HUES6 (cell line): Measurements from ENCODE around the gene PRSS56.

Experiments
- H3K27ac ChIP-seq: 2 replicates; pipeline ENCODE4 v1.7.0; 2013; ENCODE audit warnings: low read depth, mild to moderate bottlenecking, low read length, inconsistent platforms
- H3K27me3 ChIP-seq: 2 replicates; pipeline ENCODE4 v1.6.1; 2013; ENCODE audit warnings: low read length; ENCODE audit not compliant: control insufficient read depth, insufficient read depth
- H3K36me3 ChIP-seq: 2 replicates; pipeline ENCODE4 v1.6.1; 2013; ENCODE audit warnings: low read length; ENCODE audit not compliant: control insufficient read depth, insufficient read depth
- H3K4me1 ChIP-seq: 2 replicates; pipeline ENCODE4 v1.6.1; 2013; ENCODE audit warnings: low read length; ENCODE audit not compliant: control insufficient read depth, insufficient read depth
- H3K4me3 ChIP-seq: 2 replicates; pipeline ENCODE4 v1.5.1; 2013; ENCODE audit warnings: low read depth, low read length
- H3K9ac ChIP-seq: one replicate; pipeline ENCODE4 v1.6.1; 2013; ENCODE audit warnings: mild to moderate bottlenecking, low read length
- H3K9me3 ChIP-seq: 2 replicates; pipeline ENCODE4 v1.6.1; 2013; ENCODE audit warnings: low read depth, low read length; ENCODE audit not compliant: control insufficient read depth, insufficient read depth

The PRSS56 gene

GRCh38 chr2:232539298-232540231 is 19.4 kb downstream of the PRSS56 start, which contains the start of gene CHRNG:
Gene CHRNG, plus strand, starts transcription at chr2:232539692. Its CDS starts 56 bp downstream, at chr2:232539748.
- no peaks in the 10 kb centered on the region for H3K36me3 ChIP-seq
- H3K4me3 ChIP-seq, result no peak within 1 kb of the TSS
- H3K27ac ChIP-seq, result no peak within 1 kb of the TSS
- H3K9me3 ChIP-seq, result peaks cover 8% of the 10 kb centered on the region
- H3K4me1 ChIP-seq, result peaks cover 23% of the 10 kb centered on the region
- no peak within 1 kb of the TSS for H3K9ac ChIP-seq
- H3K27me3 ChIP-seq, result no peaks in the 10 kb centered on the region

DNA sequence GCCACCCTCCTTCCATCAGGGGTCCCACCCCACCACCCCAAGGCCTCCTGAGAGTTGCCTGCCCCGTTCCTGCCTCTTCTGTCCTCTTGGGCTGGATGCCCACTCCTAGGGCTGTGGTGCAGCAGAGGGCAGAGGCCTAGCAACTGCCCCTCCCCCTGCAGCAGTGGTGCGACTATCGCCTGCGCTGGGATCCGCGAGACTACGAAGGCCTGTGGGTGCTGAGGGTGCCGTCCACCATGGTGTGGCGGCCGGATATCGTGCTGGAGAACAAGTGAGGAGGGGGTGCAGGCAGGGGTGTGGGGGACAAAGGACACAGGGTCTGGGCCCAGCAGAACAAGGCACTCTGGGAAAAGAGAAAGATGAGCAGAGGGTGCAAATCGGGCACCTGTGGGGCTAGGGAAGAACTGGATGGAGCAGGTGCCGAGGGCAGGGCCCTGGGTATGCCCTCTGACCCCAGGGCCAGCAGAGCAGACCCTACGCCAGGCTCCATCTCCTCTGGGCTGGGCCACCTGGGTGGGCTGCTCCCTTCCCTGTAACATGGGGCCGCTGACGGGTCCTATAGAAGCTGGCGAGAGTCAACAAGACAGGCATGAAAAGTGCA is 20.4 kb downstream of the PRSS56 start:
- H3K27ac ChIP-seq, result no peak overlapping the region
- H3K9ac ChIP-seq, result no peak overlapping the region
- no peak overlapping the region for H3K4me3 ChIP-seq
- no peaks in the 10 kb centered on the region for H3K27me3 ChIP-seq
- H3K4me1 ChIP-seq, result peaks cover 23% of the 10 kb centered on the region
- H3K36me3 ChIP-seq, result no peaks in the 10 kb centered on the region; the same call in 1 of the 2 replicates
- peaks cover 8% of the 10 kb centered on the region for H3K9me3 ChIP-seq

GRCh38 chr2:232541195-232541960 is 21.2 kb downstream of the PRSS56 start:
- H3K27ac ChIP-seq, result no peak overlapping the region
- no peak overlapping the region for H3K9ac ChIP-seq
- no peak overlapping the region for H3K4me3 ChIP-seq
- peaks cover 23% of the 10 kb centered on the region for H3K4me1 ChIP-seq
- no peaks in the 10 kb centered on the region for H3K27me3 ChIP-seq
- no peaks in the 10 kb centered on the region; the same call in 1 of the 2 replicates for H3K36me3 ChIP-seq
- peaks cover 3% of the 10 kb centered on the region for H3K9me3 ChIP-seq

GRCh38 chr2:232541961-232542714 is 21.9 kb downstream of the PRSS56 start:
- H3K9ac ChIP-seq, result no peak overlapping the region
- H3K9me3 ChIP-seq, result no peaks in the 10 kb centered on the region
- H3K4me3 ChIP-seq, result no peak overlapping the region
- H3K36me3 ChIP-seq, result peaks cover 6% of the 10 kb centered on the region; the same call in 1 of the 2 replicates
- H3K4me1 ChIP-seq, result peaks cover 23% of the 10 kb centered on the region
- H3K27ac ChIP-seq, result no peak overlapping the region
- H3K27me3 ChIP-seq, result no peaks in the 10 kb centered on the region

DNA sequence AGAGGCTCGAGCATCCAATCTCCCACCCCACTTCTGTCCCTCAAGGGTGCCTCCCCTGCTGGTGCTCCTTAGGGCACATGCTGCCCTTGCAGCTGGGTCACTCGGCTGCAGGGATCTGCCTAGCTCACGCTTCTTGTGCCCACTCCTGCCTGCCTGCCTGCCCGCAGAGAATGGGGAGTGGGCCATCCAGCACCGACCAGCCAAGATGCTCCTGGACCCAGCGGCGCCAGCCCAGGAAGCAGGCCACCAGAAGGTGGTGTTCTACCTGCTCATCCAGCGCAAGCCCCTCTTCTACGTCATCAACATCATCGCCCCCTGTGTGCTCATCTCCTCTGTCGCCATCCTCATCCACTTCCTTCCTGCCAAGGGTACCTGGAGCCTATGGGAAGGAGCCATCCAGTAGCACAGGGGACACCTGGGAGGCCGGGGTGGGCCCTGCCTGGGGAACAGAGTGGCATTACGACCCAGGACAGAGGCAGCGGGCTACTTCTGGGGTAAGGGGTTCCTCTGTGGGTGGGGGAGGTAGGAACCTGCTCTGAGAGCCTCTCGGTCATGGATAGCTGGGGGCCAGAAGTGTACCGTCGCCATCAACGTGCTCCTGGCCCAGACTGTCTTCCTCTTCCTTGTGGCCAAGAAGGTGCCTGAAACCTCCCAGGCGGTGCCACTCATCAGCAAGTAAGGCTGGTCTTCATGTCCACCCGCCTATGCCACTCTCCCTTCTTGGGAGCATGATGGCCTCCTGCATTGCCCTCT is 22.7 kb downstream of the PRSS56 start:
- no peak overlapping the region for H3K27ac ChIP-seq
- H3K27me3 ChIP-seq, result no peaks in the 10 kb centered on the region
- H3K4me1 ChIP-seq, result peaks cover 23% of the 10 kb centered on the region
- no peak overlapping the region for H3K4me3 ChIP-seq
- peaks cover 13% of the 10 kb centered on the region for H3K36me3 ChIP-seq
- H3K9ac ChIP-seq, result no peak overlapping the region
- no peaks in the 10 kb centered on the region for H3K9me3 ChIP-seq

- Histone ChIP-seq H3K36me3 (peaks cover 13% of the 10 kb centered on the region), H3K9me3 (peaks cover 2% of the 10 kb centered on the region; the same call in 1 of the 2 replicates)
Observed at GRCh38 chr2:232543491-232543890, 23.3 kb downstream of the PRSS56 start.

DNA sequence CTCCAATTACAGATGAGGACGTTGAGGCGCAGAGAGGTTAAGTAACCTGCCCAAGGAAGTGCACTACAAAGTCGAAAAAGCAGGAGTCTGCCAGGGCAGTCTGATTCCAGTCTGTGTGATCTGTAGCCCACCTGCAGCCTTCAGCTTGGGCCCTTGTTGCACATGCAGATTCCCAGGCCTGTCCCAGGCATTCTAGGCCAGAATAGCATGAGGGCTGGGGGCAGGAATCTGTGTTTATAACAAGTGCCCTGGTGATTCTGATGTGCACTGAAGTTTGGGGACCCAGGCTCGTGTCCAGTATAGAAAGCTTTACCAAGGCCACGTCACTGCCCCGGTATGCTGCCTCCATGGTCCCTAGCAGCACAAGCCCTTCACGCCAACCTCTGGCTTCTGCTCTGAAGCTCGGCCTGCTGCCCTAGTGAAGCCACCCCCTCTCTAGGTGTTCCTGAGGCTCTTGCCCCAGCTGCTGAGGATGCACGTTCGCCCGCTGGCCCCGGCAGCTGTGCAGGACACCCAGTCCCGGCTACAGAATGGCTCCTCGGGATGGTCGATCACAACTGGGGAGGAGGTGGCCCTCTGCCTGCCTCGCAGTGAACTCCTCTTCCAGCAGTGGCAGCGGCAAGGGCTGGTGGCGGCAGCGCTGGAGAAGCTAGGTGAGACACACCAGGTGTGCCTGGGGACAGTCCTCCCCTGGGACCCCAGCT is 23.9 kb downstream of the PRSS56 start:
- H3K9ac ChIP-seq, result no peak overlapping the region
- peaks cover 4% of the 10 kb centered on the region; the same call in 1 of the 2 replicates for H3K9me3 ChIP-seq
- H3K27me3 ChIP-seq, result no peaks in the 10 kb centered on the region
- H3K4me3 ChIP-seq, result no peak overlapping the region
- H3K4me1 ChIP-seq, result peaks cover 14% of the 10 kb centered on the region
- no peak overlapping the region for H3K27ac ChIP-seq
- peaks cover 13% of the 10 kb centered on the region for H3K36me3 ChIP-seq

More at GRCh38 chr2:232543491-232543890, 23.3 kb downstream of the PRSS56 start:
- Histone ChIP-seq H3K4me3 (no peak overlapping the region), H3K4me1 (peaks cover 20% of the 10 kb centered on the region), H3K27ac (no peak overlapping the region), H3K9ac (no peak overlapping the region), H3K27me3 (no peaks in the 10 kb centered on the region)

DNA sequence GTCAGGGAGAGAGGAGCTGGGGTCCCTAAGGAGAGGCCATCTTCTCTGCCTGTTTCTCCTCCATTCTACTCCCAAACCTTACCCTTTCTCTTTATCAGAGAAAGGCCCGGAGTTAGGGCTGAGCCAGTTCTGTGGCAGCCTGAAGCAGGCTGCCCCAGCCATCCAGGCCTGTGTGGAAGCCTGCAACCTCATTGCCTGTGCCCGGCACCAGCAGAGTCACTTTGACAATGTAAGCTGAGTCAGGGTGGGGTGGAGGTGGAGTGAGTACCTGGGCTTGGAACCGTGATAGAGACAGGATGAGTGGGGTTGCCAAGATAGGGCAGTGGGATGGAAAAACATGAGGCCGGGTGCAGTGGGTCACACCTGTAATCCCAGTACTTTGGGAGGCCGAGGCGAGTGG is 24.5 kb downstream of the PRSS56 start:
- Histone ChIP-seq H3K27ac (no peak overlapping the region), H3K9me3 (peaks cover 8% of the 10 kb centered on the region; the same call in 1 of the 2 replicates), H3K36me3 (peaks cover 13% of the 10 kb centered on the region), H3K4me1 (peaks cover 8% of the 10 kb centered on the region), H3K27me3 (no peaks in the 10 kb centered on the region), H3K4me3 (no peak overlapping the region), H3K9ac (no peak overlapping the region)

DNA sequence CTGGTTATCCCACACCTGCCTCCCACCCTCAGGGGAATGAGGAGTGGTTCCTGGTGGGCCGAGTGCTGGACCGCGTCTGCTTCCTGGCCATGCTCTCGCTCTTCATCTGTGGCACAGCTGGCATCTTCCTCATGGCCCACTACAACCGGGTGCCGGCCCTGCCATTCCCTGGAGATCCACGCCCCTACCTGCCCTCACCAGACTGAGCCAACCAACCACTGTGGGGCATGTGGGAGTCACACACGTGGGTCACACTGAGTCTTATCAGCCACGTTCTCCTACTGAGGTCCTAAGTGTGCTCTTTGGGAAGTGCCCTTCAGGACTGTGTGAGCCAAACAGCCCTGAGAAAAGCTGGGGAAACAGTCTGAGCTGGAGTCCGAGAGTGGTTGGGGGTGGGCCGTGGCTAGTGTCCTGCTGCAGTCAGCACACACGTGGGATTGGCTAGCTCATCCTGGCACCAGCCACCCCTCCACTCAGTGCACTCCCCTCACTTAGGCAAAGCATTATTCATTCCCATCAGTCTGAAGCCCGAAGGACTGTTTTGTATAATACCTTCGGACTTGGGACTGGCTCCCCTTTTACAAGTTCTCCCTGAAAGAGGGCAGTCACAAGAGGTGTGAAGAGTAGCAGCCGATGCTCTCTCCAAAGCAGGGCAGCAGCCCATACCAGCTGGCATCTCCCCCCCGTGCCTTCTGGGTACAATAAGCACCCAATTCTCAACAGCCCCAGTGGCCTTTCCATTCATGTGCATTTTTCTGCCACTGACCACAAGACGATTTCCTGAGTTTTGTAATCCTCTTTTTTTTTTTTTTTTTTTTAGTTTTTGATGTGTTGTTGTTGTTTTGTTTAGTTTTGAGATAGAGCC is 25.6 kb downstream of the PRSS56 start:
- no peak overlapping the region for H3K9ac ChIP-seq
- no peak overlapping the region for H3K4me3 ChIP-seq
- H3K27me3 ChIP-seq, result no peaks in the 10 kb centered on the region
- H3K36me3 ChIP-seq, result peaks cover 13% of the 10 kb centered on the region
- no peak overlapping the region for H3K27ac ChIP-seq
- no peaks in the 10 kb centered on the region for H3K4me1 ChIP-seq
- H3K9me3 ChIP-seq, result peaks cover 8% of the 10 kb centered on the region; the same call in 1 of the 2 replicates
